H9 (cell line): ENCODE data around the gene TLE5. TPM values are rescaled to one million over a fixed set of nuclear protein-coding genes. Genes with fewer than 3 reads are reported as not detected.

Source experiments
- DNase-seq: peaks from one replicate; pipeline ENCODE4 v3.0.0-alpha.2; 2017
- H2AFZ ChIP-seq: one replicate; pipeline ENCODE4 v1.6.1; 2013; ENCODE audit warnings: mild to moderate bottlenecking, low read length, control low read depth, moderate library complexity
- H2AK5ac ChIP-seq: 2 replicates; pipeline ENCODE4 v1.6.1; 2013; ENCODE audit warnings: low read length, control low read depth, mixed read lengths; ENCODE audit not compliant: insufficient read length
- H2BK120ac ChIP-seq: one replicate; pipeline ENCODE4 v1.6.1; 2013; ENCODE audit warnings: low read depth, mild to moderate bottlenecking, low read length, control low read depth, inconsistent platforms; ENCODE audit not compliant: poor library complexity, severe bottlenecking
- H2BK12ac ChIP-seq: 2 replicates; pipeline ENCODE4 v1.6.1; 2013; ENCODE audit warnings: low read length, control low read depth, mixed read lengths, low read depth; ENCODE audit not compliant: insufficient read length
- H2BK15ac ChIP-seq: 2 replicates; pipeline ENCODE4 v1.6.1; 2013; ENCODE audit warnings: low read depth, low read length, control low read depth
- H2BK20ac ChIP-seq: one replicate; pipeline ENCODE4 v1.6.1; 2013; ENCODE audit warnings: low read depth, mild to moderate bottlenecking, low read length, control low read depth, inconsistent platforms; ENCODE audit not compliant: poor library complexity, severe bottlenecking
- H2BK5ac ChIP-seq: 2 replicates; pipeline ENCODE4 v1.6.1; 2013; ENCODE audit warnings: low read length, control low read depth, mixed read lengths; ENCODE audit not compliant: insufficient read length
- H3K14ac ChIP-seq: 2 replicates; pipeline ENCODE4 v1.6.1; 2013; ENCODE audit warnings: low read length, control low read depth; ENCODE audit not compliant: insufficient read depth
- H3K18ac ChIP-seq: 2 replicates; pipeline ENCODE4 v1.6.1; 2013; ENCODE audit warnings: low read depth, mild to moderate bottlenecking, mixed read lengths, low read length, control low read depth; ENCODE audit not compliant: insufficient read length
- H3K23ac ChIP-seq: 2 replicates; pipeline ENCODE4 v1.6.1; 2013; ENCODE audit warnings: low read length, control low read depth, mixed read lengths, low read depth; ENCODE audit not compliant: insufficient read length
- H3K23me2 ChIP-seq: 2 replicates; pipeline ENCODE4 v1.6.1; 2013; ENCODE audit warnings: low read depth, mild to moderate bottlenecking, mixed read lengths, low read length, control low read depth; ENCODE audit not compliant: insufficient read length, poor library complexity, severe bottlenecking
- H3K27ac ChIP-seq: 2 replicates; pipeline ENCODE4 v1.5.1; 2013; ENCODE audit warnings: low read length, control low read depth, mixed read lengths, low read depth; ENCODE audit not compliant: insufficient read length
- H3K27me3 ChIP-seq: 2 replicates; pipeline ENCODE4 v1.6.1; 2013; ENCODE audit warnings: low read length, control low read depth, inconsistent platforms; ENCODE audit not compliant: insufficient read depth
- H3K4ac ChIP-seq: 2 replicates; pipeline ENCODE4 v1.6.1; 2013; ENCODE audit warnings: low read depth, mild to moderate bottlenecking, control low read depth, inconsistent platforms, low read length, moderate library complexity
- H3K4me1 ChIP-seq: 2 replicates; pipeline ENCODE4 v1.6.1; 2013; ENCODE audit warnings: low read length, control low read depth, inconsistent platforms; ENCODE audit not compliant: insufficient read depth
- H3K4me2 ChIP-seq: 2 replicates; pipeline ENCODE4 v1.6.1; 2013; ENCODE audit warnings: low read length, control low read depth, mixed read lengths; ENCODE audit not compliant: insufficient read length, insufficient read depth
- H3K56ac ChIP-seq: 2 replicates; pipeline ENCODE4 v1.6.1; 2013; ENCODE audit warnings: low read depth, mild to moderate bottlenecking, mixed read lengths, low read length, control low read depth; ENCODE audit not compliant: insufficient read length
- H3K79me1 ChIP-seq: 2 replicates; pipeline ENCODE4 v1.6.1; 2013; ENCODE audit warnings: low read depth, mild to moderate bottlenecking, moderate library complexity, low read length, control low read depth, inconsistent platforms; ENCODE audit not compliant: insufficient read depth, poor library complexity, severe bottlenecking
- H3K79me2 ChIP-seq: 2 replicates; pipeline ENCODE4 v1.6.1; 2013; ENCODE audit warnings: low read length, control low read depth, inconsistent platforms; ENCODE audit not compliant: insufficient read depth
- H3K9ac ChIP-seq: 2 replicates; pipeline ENCODE4 v1.6.1; 2013; ENCODE audit warnings: low read length, control low read depth, mixed read lengths; ENCODE audit not compliant: insufficient read length; ENCODE audit errors: extremely low read depth
- H3K9me3 ChIP-seq: one replicate; pipeline ENCODE4 v1.6.1; 2013; ENCODE audit warnings: low read depth, low read length, inconsistent platforms; ENCODE audit not compliant: control insufficient read depth
- H3T11ph ChIP-seq: one replicate; pipeline ENCODE4 v1.6.1; 2013; ENCODE audit warnings: mild to moderate bottlenecking, low read length, control low read depth, inconsistent platforms
- H4K20me1 ChIP-seq: one replicate; pipeline ENCODE4 v1.6.1; 2013; ENCODE audit not compliant: control insufficient read depth, insufficient read length, insufficient read depth
- H4K5ac ChIP-seq: 2 replicates; pipeline ENCODE4 v1.6.1; 2013; ENCODE audit warnings: low read depth, mild to moderate bottlenecking, mixed read lengths, low read length, control low read depth; ENCODE audit not compliant: insufficient read length
- H4K8ac ChIP-seq: replicated peaks from 2 replicates; pipeline ENCODE4 v1.6.1; 2013; ENCODE audit warnings: low read length, control low read depth, mixed read lengths, low read depth; ENCODE audit not compliant: insufficient read length
- H4K91ac ChIP-seq: 2 replicates; pipeline ENCODE4 v1.6.1; 2013; ENCODE audit warnings: low read depth, mild to moderate bottlenecking, moderate library complexity, mixed read lengths, low read length, control low read depth; ENCODE audit not compliant: insufficient read length
- H3K27ac Mint-ChIP-seq, 3 experiments: 2 replicates in 2 of 3; 3 replicates in 1 of 3; pipeline ENCODE4 v1.8.0; 2020 to 2021; ENCODE audit warnings: mixed read lengths in 3 of 3, mild to moderate bottlenecking in 1 of 3, moderate library complexity in 1 of 3
- H3K27me3 Mint-ChIP-seq: 2 replicates; pipeline ENCODE4 v1.8.0; 2021; ENCODE audit warnings: low read depth, mild to moderate bottlenecking, moderate library complexity, mixed read lengths
- H3K36me3 Mint-ChIP-seq, 3 experiments: 2 replicates in 2 of 3; 3 replicates in 1 of 3; pipeline ENCODE4 v1.8.0; 2020 to 2021; ENCODE audit warnings: low read depth in 3 of 3, mixed read lengths in 3 of 3; ENCODE audit not compliant: insufficient read depth in 1 of 3
- H3K4me1 Mint-ChIP-seq, 2 experiments: 2 replicates each; pipeline ENCODE4 v1.8.0; 2020; ENCODE audit warnings: mixed read lengths in 2 of 2
- H3K4me3 Mint-ChIP-seq, 2 experiments: 2 replicates in 1 of 2; 3 replicates in 1 of 2; pipeline ENCODE4 v1.8.0; 2020 to 2021; ENCODE audit warnings: mild to moderate bottlenecking in 2 of 2, mixed read lengths in 2 of 2, moderate library complexity in 1 of 2
- H3K9me3 Mint-ChIP-seq, 2 experiments: 2 replicates in 1 of 2; 3 replicates in 1 of 2; pipeline ENCODE4 v1.8.0; 2020; ENCODE audit warnings: mild to moderate bottlenecking in 2 of 2, mixed read lengths in 2 of 2, moderate library complexity in 1 of 2
- CTCF ChIP-seq: fragments of 200-600 bp; sonication (generic); conservative IDR thresholded peaks from 3 replicates; pipeline ENCODE4 v1.8.0; 2021; ENCODE audit warnings: antibody characterized with exemption, mild to moderate bottlenecking
- WGBS: extraction: QIAGEN DNeasy Blood & Tissue Kit; methylation state at CpG from one replicate; pipeline ENCODE4 v1.1.7; 2013; ENCODE audit warnings: missing lambda C conversion rate, low lambda C conversion rate, mixed read lengths; ENCODE audit not compliant: insufficient read length; ENCODE audit errors: extremely low coverage; 5-methylcytosine and 5-hydroxymethylcytosine counted together
- total RNA-seq: library from RNA; stranded (reverse); gene quantifications from 2 replicates; pipeline ENCODE4 v1.2.1, GENCODE V29; 2021

The TLE5 gene
- total RNA-seq, 1 experiment from 2014 or later, result 221 TPM

DNA sequence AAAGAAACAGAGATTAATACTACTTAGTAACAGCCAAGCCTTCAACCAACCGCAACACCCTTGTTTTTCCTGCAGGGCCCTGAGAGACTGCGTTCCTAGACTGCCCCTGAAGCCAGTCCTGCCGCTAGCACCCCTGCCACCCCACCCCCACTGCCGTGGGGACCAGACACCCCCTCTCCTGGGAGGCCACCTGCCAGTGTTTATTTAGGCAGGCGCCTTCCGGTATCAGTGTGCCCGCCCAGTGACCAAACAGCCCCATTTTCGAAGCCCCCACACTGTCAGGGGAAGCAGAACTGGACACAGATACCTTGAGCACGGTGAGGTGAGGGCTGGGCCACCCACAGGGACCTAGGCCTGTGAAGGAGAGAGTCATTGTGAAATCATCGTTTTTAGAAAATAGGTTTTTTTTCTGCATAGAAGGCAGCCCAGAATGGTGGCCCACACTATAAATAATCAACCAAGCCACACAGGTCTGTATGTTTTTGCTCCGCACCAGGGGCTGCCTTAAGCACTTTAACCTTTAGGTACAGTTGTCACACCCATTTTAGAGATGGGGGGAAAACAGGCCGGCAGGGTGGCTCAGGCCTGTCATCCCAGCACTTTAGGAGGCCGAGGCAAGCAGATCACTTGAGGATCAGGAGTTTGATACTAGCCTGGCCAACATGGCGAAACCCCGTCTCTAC, 3.5 kb upstream of the TLE5 start:
- H3K18ac ChIP-seq, result no peak overlapping the region
- Mint-ChIP-seq H3K36me3 (peaks cover 0 to 2% (median 2%) of the 10 kb centered on the region in 3 experiments; a peak in 2 of 7 replicates), H3K27ac (0 out of 7 replicates have a peak overlapping the region, but pooled peaks of 1 of the 3 experiments have one; percentile 44), H3K9me3 (no peaks in the 10 kb centered on the region), H3K4me1 (peaks cover 4 to 11% of the 10 kb centered on the region in 2 experiments; a peak in 3 of 4 replicates), H3K27me3 (peaks cover 3% of the 10 kb centered on the region), H3K4me3 (no peak overlapping the region)
- H2BK120ac ChIP-seq, result no peak overlapping the region
- WGBS, result no CpG with 5 or more reads among the region's 15 CpGs
- H3K4ac ChIP-seq, result no peak overlapping the region
- H3K14ac ChIP-seq, result no peak overlapping the region
- H2AFZ ChIP-seq, result no peak overlapping the region
- no peak overlapping the region for H3K9ac ChIP-seq
- no peak overlapping the region for H4K5ac ChIP-seq
- H3K23me2 ChIP-seq, result no peaks in the 10 kb centered on the region
- no peaks in the 10 kb centered on the region for H3K27me3 ChIP-seq
- H3K79me1 ChIP-seq, result no peaks in the 10 kb centered on the region
- no peaks in the 10 kb centered on the region for H3K79me2 ChIP-seq
- H2BK15ac ChIP-seq, result no peak overlapping the region
- H3K9me3 ChIP-seq, result no peaks in the 10 kb centered on the region
- no peak overlapping the region for H2BK12ac ChIP-seq
- H3T11ph ChIP-seq, result no peak overlapping the region
- H2BK20ac ChIP-seq, result no peak overlapping the region
- no peak overlapping the region for H3K23ac ChIP-seq
- TF ChIP-seq CTCF, result no peak; the same call in 2 of the 3 replicates
- H3K4me1 ChIP-seq, result no peaks in the 10 kb centered on the region
- no peak overlapping the region for H2AK5ac ChIP-seq
- H4K91ac ChIP-seq, result no peak overlapping the region
- no peak overlapping the region for H2BK5ac ChIP-seq
- no peak overlapping the region for H3K27ac ChIP-seq
- no peak for DNase-seq
- H4K20me1 ChIP-seq, result no peaks in the 10 kb centered on the region
- no peak overlapping the region for H3K56ac ChIP-seq
- H3K4me2 ChIP-seq, result no peak overlapping the region
- H4K8ac ChIP-seq, result no peak overlapping the region
